SKM-1 (cell line): ENCODE results near the gene BRME1.
A peak's percentile ranks its signal among the peaks of the same experiment; 100 is the strongest.

Source experiments
- DNase-seq: peaks from one replicate; lab custom pipeline; 2025; ENCODE audit not compliant: unreplicated experiment; lab: John Stamatoyannopoulos, UW

The BRME1 gene

DNA sequence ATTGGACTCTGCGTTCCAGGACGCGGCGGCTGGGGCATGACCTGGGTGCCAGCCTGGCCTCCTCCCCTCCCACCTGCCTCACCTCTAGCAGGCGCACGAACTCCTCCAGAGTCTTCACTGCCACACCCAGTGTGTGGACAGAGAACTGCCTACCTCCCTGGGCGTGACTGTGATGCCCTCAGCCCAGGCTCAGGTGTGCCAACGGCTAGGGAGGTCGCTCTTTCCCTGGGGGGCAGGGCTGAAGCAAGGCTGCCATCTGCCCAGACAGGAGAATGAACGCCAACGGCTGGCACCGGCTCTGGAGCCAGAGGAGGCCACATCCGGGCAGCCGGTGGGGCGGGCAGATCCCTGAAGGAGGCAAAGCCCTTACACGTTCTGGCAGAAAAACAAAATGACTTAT, 17.6 kb downstream of the BRME1 start:
- no peak for DNase-seq

DNA sequence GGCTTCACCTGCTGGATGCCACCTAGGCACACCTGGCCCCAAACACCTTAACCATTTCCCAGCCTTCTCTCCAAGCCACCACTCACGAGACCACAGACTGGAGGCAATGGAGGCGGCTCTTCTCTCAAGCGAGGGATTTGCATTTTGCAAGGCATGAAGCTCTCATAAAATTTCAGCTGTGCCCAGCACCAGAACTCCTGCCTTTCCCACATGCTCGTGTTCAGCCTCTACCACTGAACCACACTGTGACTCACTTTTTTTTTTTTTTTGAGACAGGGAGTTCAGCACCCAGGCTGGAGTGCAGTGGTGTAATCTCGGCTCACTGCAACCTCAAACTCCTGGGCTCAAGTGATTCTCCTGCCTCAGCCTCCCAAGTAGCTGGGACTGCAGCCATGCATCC, 18.4 kb downstream of the BRME1 start:
- no peak for DNase-seq

DNA sequence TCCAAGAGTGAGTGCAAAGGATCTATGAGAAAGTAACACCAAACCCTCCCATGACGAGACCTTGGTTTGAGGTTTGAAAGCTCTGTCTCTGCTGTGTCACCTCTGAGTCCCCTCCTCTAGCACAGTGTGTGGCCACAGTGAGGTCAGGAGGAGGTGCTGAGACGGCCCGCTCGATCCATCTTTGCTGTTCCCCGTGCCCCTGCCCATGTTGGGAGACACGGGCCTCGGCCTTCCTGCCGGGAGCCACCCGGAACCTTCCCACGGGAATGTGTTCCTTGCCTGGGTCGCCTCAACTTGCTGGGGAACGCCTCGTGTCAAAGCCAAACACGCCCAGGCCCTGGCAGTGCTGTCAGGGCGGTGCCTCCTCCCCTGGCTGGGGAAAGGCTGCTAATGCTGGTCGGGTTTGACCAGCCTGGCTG, 18.9 kb downstream of the BRME1 start:
- DNase-seq = no peak

- no peak for DNase-seq
These were observed 20.0 kb downstream of the BRME1 start for GRCh38 chr19:13885826-13886365.

DNA sequence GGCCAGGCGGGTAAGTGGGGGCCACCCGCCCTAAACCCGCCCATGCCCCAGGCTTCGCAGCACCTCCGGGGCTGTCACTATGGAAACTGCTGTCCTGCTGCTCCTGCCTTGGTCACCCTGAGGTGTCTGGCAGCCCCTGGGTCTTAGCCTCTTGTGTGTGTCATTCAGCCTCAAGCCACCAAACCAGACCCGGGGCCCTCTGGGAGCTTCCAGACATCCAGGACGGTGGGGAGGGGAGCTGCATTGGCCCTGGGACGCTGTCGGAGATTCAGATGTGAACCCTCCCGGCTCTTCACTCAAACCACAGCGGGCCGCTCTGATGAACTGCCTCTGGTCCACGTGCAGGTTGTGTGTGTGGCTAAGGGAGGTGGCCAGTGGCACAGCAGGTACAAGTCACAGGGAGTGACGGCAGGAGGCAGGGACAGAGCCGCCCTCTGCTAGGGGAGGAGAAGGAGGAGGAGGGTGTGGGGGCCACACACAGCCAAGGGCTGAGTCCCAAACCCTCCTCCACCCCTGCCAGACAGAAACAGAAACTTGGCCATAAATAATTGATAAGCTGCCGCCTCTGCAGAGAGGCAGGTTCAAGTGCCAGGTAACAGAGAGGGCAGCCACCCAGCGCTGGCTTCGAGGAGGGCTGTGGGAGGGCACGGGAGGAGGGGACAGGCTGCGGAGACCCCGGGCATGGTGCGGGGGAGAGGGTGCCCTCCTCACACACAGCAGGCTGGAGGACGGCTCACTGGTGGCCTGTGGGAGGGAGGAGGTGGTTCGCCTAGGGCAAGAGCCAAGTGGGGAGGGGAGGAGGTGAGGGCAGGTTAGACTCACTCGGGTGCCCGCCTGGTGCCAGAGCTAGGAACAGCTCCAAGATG, 21.0 kb downstream of the BRME1 start:
- no peak for DNase-seq

- no peak for DNase-seq
These were observed 22.3 kb downstream of the BRME1 start for GRCh38 chr19:13883516-13884064.

DNA sequence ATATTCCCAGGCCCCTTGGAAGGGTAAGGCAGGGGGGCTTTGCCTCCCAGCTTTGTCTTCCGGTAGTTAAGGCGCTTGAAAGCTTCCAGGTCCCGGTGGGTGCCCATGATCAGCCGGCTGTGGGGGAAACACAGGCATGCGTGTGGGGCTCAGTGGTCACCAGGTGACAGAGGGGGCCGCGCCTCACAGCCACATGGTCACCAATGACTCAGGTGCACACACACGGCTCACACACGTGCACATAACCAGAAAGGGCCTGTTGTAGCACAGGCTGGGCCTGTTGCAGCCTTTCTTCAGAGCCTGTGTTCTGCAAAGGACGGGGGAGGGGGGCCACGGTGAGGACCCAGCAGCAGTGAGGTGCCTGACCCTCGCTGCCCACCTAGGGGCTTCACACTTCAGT, 23.1 kb downstream of the BRME1 start:
- DNase-seq = no peak

- no peak for DNase-seq
These were observed 23.5 kb downstream of the BRME1 start for GRCh38 chr19:13882419-13882795.

DNA sequence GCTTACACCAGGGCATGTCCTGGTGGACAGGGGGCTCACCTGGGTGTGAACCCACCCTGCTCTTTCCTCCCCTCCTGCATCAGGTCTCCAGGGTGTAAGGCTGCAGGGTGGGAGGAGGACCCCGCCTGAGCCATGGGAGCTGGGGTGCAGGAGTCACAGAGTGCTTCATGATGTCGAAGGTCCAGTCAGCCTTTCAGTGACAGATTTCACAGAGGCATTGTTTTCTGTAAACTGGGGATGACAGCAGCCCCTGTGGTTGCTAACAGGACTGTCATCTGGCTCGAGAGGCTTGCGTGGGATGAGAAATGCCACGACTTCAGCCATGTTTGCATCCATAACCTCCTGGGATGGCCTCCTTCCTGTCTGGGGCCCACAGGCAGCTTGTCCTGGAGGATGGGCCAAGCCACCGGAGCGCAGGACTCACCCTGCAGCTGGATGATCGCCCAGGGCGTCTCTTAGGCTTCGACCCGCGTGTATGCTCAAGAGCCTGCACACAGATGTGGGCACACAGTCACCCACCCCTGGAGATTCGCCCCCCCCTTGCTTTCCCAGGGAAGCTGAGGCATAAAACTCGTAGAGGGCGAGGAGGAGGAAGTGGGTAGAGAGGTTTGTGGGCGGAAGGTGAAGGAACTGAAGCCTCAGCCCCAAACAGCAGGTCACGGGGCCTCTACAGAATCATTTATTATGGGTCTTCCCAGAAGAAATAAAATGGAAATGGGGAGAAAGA, 24.1 kb downstream of the BRME1 start:
- DNase-seq = peak; percentile 41

DNA sequence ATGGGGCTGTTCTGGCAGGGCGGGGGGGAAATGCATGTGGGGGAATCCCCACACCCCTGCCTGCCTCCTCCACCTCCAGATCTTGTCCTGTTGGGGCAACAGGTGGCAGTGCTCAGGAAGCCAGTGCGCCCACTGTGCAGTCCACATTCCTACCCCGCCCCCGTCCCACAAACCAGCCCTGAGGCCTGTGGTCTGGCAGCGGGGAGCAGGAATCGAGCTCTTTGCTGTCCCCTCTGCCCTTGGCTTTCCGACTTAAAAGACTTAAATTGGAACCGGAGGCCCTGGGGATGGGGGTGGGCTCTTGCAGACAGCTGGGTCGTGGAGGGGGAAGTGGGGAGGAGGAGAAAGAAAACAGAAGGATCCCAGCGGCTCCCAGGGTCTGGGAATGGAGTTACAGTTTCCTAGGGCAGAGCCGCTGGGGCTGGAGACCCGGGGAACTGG, 24.6 kb downstream of the BRME1 start:
- no peak for DNase-seq

GRCh38 chr19:13880059-13881043, 25.6 kb downstream of the BRME1 start:
- DNase-seq = peak; percentile 98

GRCh38 chr19:13877303-13877702, 28.6 kb downstream of the BRME1 start:
- no peak for DNase-seq

GRCh38 chr19:13876834-13877233, 29.1 kb downstream of the BRME1 start, which contains the start of gene NANOS3:
TSS of gene NANOS3 (plus strand) at chr19:13877134. CDS start at chr19:13877249, 115 bp downstream.
- DNase-seq = no peak

- no peak for DNase-seq
These were observed 30.1 kb downstream of the BRME1 start for GRCh38 chr19:13875824-13876223.

DNA sequence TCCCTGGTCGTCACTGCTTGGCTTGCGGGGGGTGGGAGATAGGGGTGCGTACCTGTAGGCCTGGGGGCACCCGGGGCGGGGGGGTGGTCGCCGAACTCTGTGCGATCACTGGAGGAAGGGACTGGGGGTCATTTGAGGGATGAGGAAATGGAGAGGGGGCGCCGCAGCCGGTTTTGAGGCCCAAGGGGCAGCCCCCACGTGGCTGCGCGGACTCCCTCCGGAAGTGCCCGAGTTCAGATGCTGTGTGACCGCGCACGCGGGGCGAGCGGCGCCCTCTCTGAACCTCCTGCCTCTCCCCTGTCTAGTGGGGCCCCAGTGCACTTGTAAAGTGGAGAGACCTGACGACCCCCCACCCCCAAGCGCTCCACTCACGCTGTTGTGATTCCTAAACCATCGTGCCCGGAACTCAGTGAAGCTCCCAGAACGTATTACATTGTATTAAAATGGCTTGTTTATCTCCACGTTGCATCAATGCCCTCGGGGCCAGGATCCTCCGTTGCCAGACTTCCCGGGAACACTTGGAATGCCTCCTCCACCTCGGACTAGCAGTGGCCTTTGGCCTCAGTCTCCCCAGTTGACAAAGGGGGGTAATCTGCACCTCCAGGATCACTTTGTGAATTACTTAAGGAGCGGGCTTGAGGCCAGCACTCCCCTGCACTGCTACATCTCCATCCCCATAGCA, 31.9 kb downstream of the BRME1 start:
- DNase-seq = no peak

DNA sequence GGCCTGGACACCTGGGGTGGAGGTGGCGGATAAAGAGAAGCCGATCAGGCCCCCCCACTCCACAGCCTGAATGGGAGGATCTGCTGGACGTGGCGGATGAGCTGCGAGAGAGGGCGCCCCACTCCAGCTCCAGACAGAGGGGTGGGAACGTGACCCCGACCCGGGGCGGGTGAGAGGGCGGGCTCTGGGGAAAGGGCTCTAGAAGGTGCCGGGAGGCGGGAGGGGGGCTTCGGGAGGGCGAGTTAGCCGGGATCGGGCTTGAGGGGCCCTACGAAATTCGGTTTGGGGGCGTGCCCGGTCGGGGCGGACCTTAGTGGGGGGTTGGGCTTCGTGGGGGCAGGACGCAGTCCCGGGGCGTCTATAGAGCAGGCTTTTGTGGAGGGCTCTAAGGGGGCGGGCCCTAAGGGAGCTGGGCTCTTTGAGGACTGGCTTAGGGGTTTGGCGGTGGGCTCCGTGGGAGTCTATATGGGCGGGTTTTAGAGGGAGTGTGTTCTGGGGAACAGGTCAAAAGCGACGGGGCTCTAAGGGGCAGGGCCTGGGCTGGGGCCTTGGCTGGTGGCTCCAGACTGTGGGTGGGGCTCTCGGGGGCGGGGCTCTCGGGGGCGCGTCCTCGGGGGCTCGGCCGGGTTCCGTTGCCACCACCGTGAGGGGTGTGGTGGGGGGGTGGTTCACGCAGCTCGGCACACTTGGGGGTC, 33.1 kb downstream of the BRME1 start:
- no peak for DNase-seq

GRCh38 chr19:13872339-13872694, 33.6 kb downstream of the BRME1 start:
- DNase-seq = no peak

DNA sequence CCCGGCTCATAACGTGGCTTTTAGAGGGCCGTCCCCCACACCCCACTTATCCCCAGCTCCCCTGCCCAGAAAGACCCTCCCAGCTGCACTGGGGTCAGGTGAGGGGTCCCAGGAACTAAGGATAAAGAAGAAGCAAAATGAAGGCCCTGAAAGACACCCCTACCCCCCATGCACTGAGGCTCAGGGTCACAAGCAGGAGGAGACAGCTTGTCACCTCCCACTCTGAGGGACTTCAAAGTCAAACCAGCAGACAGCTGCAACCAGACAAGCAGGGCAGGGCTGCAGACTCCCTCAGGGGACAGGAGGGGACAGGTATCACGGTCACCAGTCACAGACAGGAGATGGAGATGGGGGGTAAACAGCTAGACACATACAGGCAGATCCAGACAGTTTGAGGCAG, 35.0 kb downstream of the BRME1 start:
- no peak for DNase-seq

- DNase-seq = no peak
These were observed 36.6 kb downstream of the BRME1 start for GRCh38 chr19:13869281-13869680.
